PC-3 (cell line): ENCODE results near the gene PLA2G4A. TPM values are rescaled to one million over a fixed set of nuclear protein-coding genes. Genes with fewer than 3 reads are reported as not detected.

Source experiments
- ATAC-seq: fragments of 200-7000 bp; cut with Tn5 transposase; 2 replicates; pipeline ENCODE4 v1.9.1; 2020; ENCODE audit warnings: mild to moderate bottlenecking, moderate library complexity
- BruUV-seq: library from RNA; stranded (reverse); fragments of 400-500 nt; replicated peaks from 2 replicates; lab custom pipeline; 2021; lab: Mats Ljungman, UMichigan
- CTCF ChIA-PET: fragments of 300-600 bp; sonication (Branson Sonifier 250); formaldehyde crosslinking; loops from one replicate; lab custom pipeline; 2022; ENCODE audit warnings: antibody characterized with exemption; lab: Charles Lee
- POLR2A ChIA-PET: fragments of 300-600 bp; sonication (Branson Sonifier 250); formaldehyde crosslinking; loops from one replicate; lab custom pipeline; 2022; ENCODE audit warnings: antibody characterized with exemption; ENCODE audit not compliant: unreplicated experiment; lab: Charles Lee
- DNase-seq: peaks from one replicate; pipeline ENCODE4 v3.0.0-alpha.2; 2015
- H2AFZ ChIP-seq: fragments of 300-600 bp; sonication (generic); 2 replicates; pipeline ENCODE4 v1.6.0; 2016; ENCODE audit warnings: antibody characterized with exemption, low read length
- H3F3A ChIP-seq: fragments of 300-600 bp; sonication (generic); one replicate; pipeline ENCODE4 v1.6.0; 2017; ENCODE audit warnings: antibody characterized with exemption, low read length, control low read depth, mild to moderate bottlenecking; ENCODE audit not compliant: unreplicated experiment
- H3K27ac ChIP-seq: fragments of 300-600 bp; sonication (generic); 2 replicates; pipeline ENCODE4 v1.5.1; 2016; ENCODE audit warnings: mild to moderate bottlenecking, low read length
- H3K27me3 ChIP-seq: fragments of 300-600 bp; sonication (generic); 2 replicates; pipeline ENCODE4 v1.6.1; 2016; ENCODE audit warnings: low read length, mixed read lengths
- H3K36me3 ChIP-seq: fragments of 300-600 bp; sonication (generic); 2 replicates; pipeline ENCODE4 v1.6.1; 2016; ENCODE audit warnings: low read depth, mixed run types, low read length, mixed read lengths
- H3K4me1 ChIP-seq: fragments of 300-600 bp; sonication (generic); 2 replicates; pipeline ENCODE4 v1.5.1; 2016; ENCODE audit warnings: low read length; ENCODE audit not compliant: insufficient read depth
- H3K4me2 ChIP-seq: fragments of 300-600 bp; sonication (generic); 2 replicates; pipeline ENCODE4 v1.6.0; 2016; ENCODE audit warnings: low read length
- H3K4me3 ChIP-seq: fragments of 300-600 bp; sonication (generic); 2 replicates; pipeline ENCODE4 v1.5.1; 2016; ENCODE audit warnings: mild to moderate bottlenecking, low read length, mixed read lengths
- H3K79me2 ChIP-seq: fragments of 300-600 bp; sonication (generic); 2 replicates; pipeline ENCODE4 v1.6.1; 2017; ENCODE audit warnings: low read length, mixed read lengths
- H3K9ac ChIP-seq: fragments of 300-600 bp; sonication (generic); 2 replicates; pipeline ENCODE4 v1.6.0; 2016; ENCODE audit warnings: mild to moderate bottlenecking, low read length
- H3K9me2 ChIP-seq: fragments of 300-600 bp; sonication (generic); replicated peaks from 2 replicates; pipeline ENCODE4 v1.6.1; 2016; ENCODE audit warnings: mixed run types, low read length, mixed read lengths
- H3K9me3 ChIP-seq: fragments of 300-600 bp; sonication (generic); 2 replicates; pipeline ENCODE4 v1.6.1; 2016; ENCODE audit warnings: low read length, mixed read lengths
- H4K20me1 ChIP-seq: fragments of 300-600 bp; sonication (generic); 2 replicates; pipeline ENCODE4 v1.6.1; 2016; ENCODE audit warnings: low read length, mixed read lengths
- EZH2 ChIP-seq: fragments of 300-600 bp; sonication (generic); IDR thresholded peaks from one replicate; pipeline ENCODE4 v1.6.1; 2017; ENCODE audit warnings: antibody characterized with exemption, mild to moderate bottlenecking, low read length; ENCODE audit not compliant: unreplicated experiment
- EZH2phosphoT487 ChIP-seq: fragments of 300-600 bp; sonication (generic); IDR thresholded peaks from 2 replicates; pipeline ENCODE4 v1.6.1; 2018; ENCODE audit warnings: mild to moderate bottlenecking, antibody characterized with exemption, low read length, borderline replicate concordance
- intact Hi-C: fragments of 100-400 bp; cut with micrococcal nuclease; formaldehyde crosslinking; loops from 2 replicates; pipeline ENCODE4 v1.9.0; 2023
- total RNA-seq: library from RNA; depleted of rRNA; stranded (reverse); fragments of >200 nt; gene quantifications from 2 replicates; pipeline ENCODE4 v1.2.3, GENCODE V29; 2014
- TF ChIP-seq, protein P1 (sequence below): fragments of 300-600 bp; sonication (generic); conservative IDR thresholded peaks from 2 replicates; pipeline ENCODE4 v1.5.1; 2017; ENCODE audit warnings: antibody characterized with exemption, low read depth, mild to moderate bottlenecking, low read length

Gene PLA2G4A
- total RNA-seq, 1 experiment from 2014 or later = 2.3 TPM

GRCh38 chr1:186793582-186793927 is 35.2 kb upstream of the PLA2G4A start:
- Histone ChIP-seq H3K27me3 (no peaks in the 10 kb centered on the region), H3K4me3 (0 out of 2 replicates have a peak overlapping the region, but pooled peaks have one; percentile 13), H3K9ac (peak overlapping the region; percentile 88), H4K20me1 (no peaks in the 10 kb centered on the region), H2AFZ (no peak overlapping the region), H3K27ac (peak overlapping the region; percentile 99), H3K9me2 (no peaks in the 10 kb centered on the region), H3K9me3 (no peaks in the 10 kb centered on the region), H3K36me3 (no peaks in the 10 kb centered on the region), H3F3A (no peaks in the 10 kb centered on the region), H3K4me1 (peaks cover 37% of the 10 kb centered on the region), H3K4me2 (peak overlapping the region; percentile 58), H3K79me2 (no peaks in the 10 kb centered on the region)
- ATAC-seq = peak; percentile 31; the same call in 1 of the 2 replicates
- TF ChIP-seq, protein P1, sequence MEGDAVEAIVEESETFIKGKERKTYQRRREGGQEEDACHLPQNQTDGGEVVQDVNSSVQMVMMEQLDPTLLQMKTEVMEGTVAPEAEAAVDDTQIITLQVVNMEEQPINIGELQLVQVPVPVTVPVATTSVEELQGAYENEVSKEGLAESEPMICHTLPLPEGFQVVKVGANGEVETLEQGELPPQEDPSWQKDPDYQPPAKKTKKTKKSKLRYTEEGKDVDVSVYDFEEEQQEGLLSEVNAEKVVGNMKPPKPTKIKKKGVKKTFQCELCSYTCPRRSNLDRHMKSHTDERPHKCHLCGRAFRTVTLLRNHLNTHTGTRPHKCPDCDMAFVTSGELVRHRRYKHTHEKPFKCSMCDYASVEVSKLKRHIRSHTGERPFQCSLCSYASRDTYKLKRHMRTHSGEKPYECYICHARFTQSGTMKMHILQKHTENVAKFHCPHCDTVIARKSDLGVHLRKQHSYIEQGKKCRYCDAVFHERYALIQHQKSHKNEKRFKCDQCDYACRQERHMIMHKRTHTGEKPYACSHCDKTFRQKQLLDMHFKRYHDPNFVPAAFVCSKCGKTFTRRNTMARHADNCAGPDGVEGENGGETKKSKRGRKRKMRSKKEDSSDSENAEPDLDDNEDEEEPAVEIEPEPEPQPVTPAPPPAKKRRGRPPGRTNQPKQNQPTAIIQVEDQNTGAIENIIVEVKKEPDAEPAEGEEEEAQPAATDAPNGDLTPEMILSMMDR = no peak
- TF ChIP-seq EZH2 (no peak), EZH2phosphoT487 (no peak)
- POLR2A ChIA-PET = no interaction called here
- intact Hi-C loops = no loop called here
- CTCF ChIA-PET = no interaction called here
- peak; percentile 41 for DNase-seq
- no TSS peak for BruUV-seq

GRCh38 chr1:186798960-186799688 is 29.6 kb upstream of the PLA2G4A start:
- Histone ChIP-seq H3K9me3 (no peaks in the 10 kb centered on the region), H3K9ac (peak overlapping the region; percentile 78), H3K4me2 (peak overlapping the region; percentile 67), H2AFZ (0 out of 2 replicates have a peak overlapping the region, but pooled peaks have one; percentile 21), H3K79me2 (no peaks in the 10 kb centered on the region), H3K4me3 (peak overlapping the region; percentile 15; the same call in 1 of the 2 replicates), H3K4me1 (peaks cover 37% of the 10 kb centered on the region), H3F3A (no peaks in the 10 kb centered on the region), H3K27ac (peak overlapping the region; percentile 97), H3K27me3 (no peaks in the 10 kb centered on the region), H3K36me3 (no peaks in the 10 kb centered on the region), H3K9me2 (no peaks in the 10 kb centered on the region), H4K20me1 (no peaks in the 10 kb centered on the region)
- POLR2A ChIA-PET = no interaction called here
- CTCF ChIA-PET = interaction anchor here (0.6 kb wide), 1 partner anchor 84 kb away, joined by 3 read pairs; no protein-coding TSS in a partner anchor
- no peak for TF ChIP-seq EZH2phosphoT487
- TF ChIP-seq EZH2 = no peak
- TF ChIP-seq, protein P1 = no peak
- no TSS peak for BruUV-seq
- peak; percentile 63 for DNase-seq
- intact Hi-C loops = loop anchor here (2.0 kb wide), 1 partner anchor 76 kb away; no protein-coding TSS in a partner anchor
- peak; percentile 79 for ATAC-seq

- Histone ChIP-seq H2AFZ (0 out of 2 replicates have a peak overlapping the region, but pooled peaks have one; percentile 21), H3K4me2 (peak overlapping the region; percentile 67), H3K9ac (peak overlapping the region; percentile 78), H3K9me3 (no peaks in the 10 kb centered on the region), H4K20me1 (no peaks in the 10 kb centered on the region), H3K27ac (peak overlapping the region; percentile 97), H3K4me3 (no peak overlapping the region), H3K27me3 (no peaks in the 10 kb centered on the region), H3K9me2 (no peaks in the 10 kb centered on the region), H3K36me3 (no peaks in the 10 kb centered on the region), H3K79me2 (no peaks in the 10 kb centered on the region), H3F3A (no peaks in the 10 kb centered on the region), H3K4me1 (peaks cover 33% of the 10 kb centered on the region)
- ChIA-PET POLR2A (no interaction called here), CTCF (interaction anchor here (0.5 kb wide), 1 partner anchor 77 kb away, joined by 7 read pairs; no protein-coding TSS in a partner anchor)
- DNase-seq = peak; percentile 6
- no TSS peak for BruUV-seq
- TF ChIP-seq EZH2phosphoT487 (no peak), EZH2 (no peak)
- TF ChIP-seq, protein P1 = no peak
- intact Hi-C loops = loop anchor here (2.0 kb wide), 1 partner anchor 77 kb away; no protein-coding TSS in a partner anchor
- ATAC-seq = no peak
Measured at GRCh38 chr1:186799689-186800054, 29.1 kb upstream of the PLA2G4A start.
